HG02884 (cell line): Measurements from ENCODE around the gene LIPM.
A peak's percentile ranks its signal among the peaks of the same experiment; 100 is the strongest.

Source experiments
- ATAC-seq: cut with Tn5 transposase; IDR thresholded peaks from one replicate; pipeline ENCODE4 v1.9.1; 2021; ENCODE audit warnings: mild to moderate bottlenecking, moderate library complexity; ENCODE audit not compliant: unreplicated experiment

The LIPM gene

GRCh38 chr10:88802523-88803285 lies at the start of gene LIPM:
Gene LIPM (plus strand): TSS chr10:88802730. CDS start chr10:88802897, 167 bp downstream.
- no peak for ATAC-seq

GRCh38 chr10:88754287-88754686 lies 48.2 kb upstream of the LIPM start:
- ATAC-seq = no peak

- peak; percentile 86 for ATAC-seq
These were observed 46.8 kb upstream of the LIPM start for GRCh38 chr10:88755753-88756152.

GRCh38 chr10:88756660-88757059 lies 45.9 kb upstream of the LIPM start:
- no peak for ATAC-seq

- no peak for ATAC-seq
These were observed 43.0 kb upstream of the LIPM start, which contains the start of gene LIPN for GRCh38 chr10:88759366-88760101. Gene LIPN (plus strand): TSS chr10:88760020. CDS start chr10:88761406, 1,386 bp downstream.

- ATAC-seq = no peak
These were observed 39.6 kb upstream of the LIPM start for GRCh38 chr10:88762906-88763305.

- no peak for ATAC-seq
These were observed 39.1 kb upstream of the LIPM start for GRCh38 chr10:88763441-88763840.

- ATAC-seq = no peak
These were observed 38.4 kb upstream of the LIPM start for GRCh38 chr10:88764110-88764509.

GRCh38 chr10:88765816-88766215 lies 36.7 kb upstream of the LIPM start:
- ATAC-seq = no peak

GRCh38 chr10:88769384-88769783 lies 33.1 kb upstream of the LIPM start:
- ATAC-seq = no peak

GRCh38 chr10:88781206-88781605 lies 21.3 kb upstream of the LIPM start:
- ATAC-seq = no peak

GRCh38 chr10:88782222-88782621 lies 20.3 kb upstream of the LIPM start:
- no peak for ATAC-seq

- ATAC-seq = no peak
These were observed 18.8 kb upstream of the LIPM start for GRCh38 chr10:88783724-88784123.

- ATAC-seq = no peak
These were observed 16.3 kb upstream of the LIPM start for GRCh38 chr10:88786032-88786770.

- no peak for ATAC-seq
These were observed 15.1 kb upstream of the LIPM start for GRCh38 chr10:88787463-88787862.

- ATAC-seq = no peak
These were observed 13.6 kb upstream of the LIPM start for GRCh38 chr10:88788924-88789323.

- no peak for ATAC-seq
These were observed 10.6 kb upstream of the LIPM start for GRCh38 chr10:88791924-88792323.

GRCh38 chr10:88792661-88793060 lies 9.9 kb upstream of the LIPM start:
- no peak for ATAC-seq

- no peak for ATAC-seq
These were observed 8.7 kb upstream of the LIPM start for GRCh38 chr10:88793712-88794299.

GRCh38 chr10:88794731-88795130 lies 7.8 kb upstream of the LIPM start:
- no peak for ATAC-seq
